HUES6 (cell line): ENCODE data around the gene GREM1.

ENCODE experiments used
- H3K27ac ChIP-seq: 2 replicates; pipeline ENCODE4 v1.7.0; 2013; ENCODE audit warnings: low read depth, mild to moderate bottlenecking, low read length, inconsistent platforms
- H3K27me3 ChIP-seq: 2 replicates; pipeline ENCODE4 v1.6.1; 2013; ENCODE audit warnings: low read length; ENCODE audit not compliant: control insufficient read depth, insufficient read depth
- H3K36me3 ChIP-seq: 2 replicates; pipeline ENCODE4 v1.6.1; 2013; ENCODE audit warnings: low read length; ENCODE audit not compliant: control insufficient read depth, insufficient read depth
- H3K4me1 ChIP-seq: 2 replicates; pipeline ENCODE4 v1.6.1; 2013; ENCODE audit warnings: low read length; ENCODE audit not compliant: control insufficient read depth, insufficient read depth
- H3K4me3 ChIP-seq: 2 replicates; pipeline ENCODE4 v1.5.1; 2013; ENCODE audit warnings: low read depth, low read length
- H3K9ac ChIP-seq: one replicate; pipeline ENCODE4 v1.6.1; 2013; ENCODE audit warnings: mild to moderate bottlenecking, low read length
- H3K9me3 ChIP-seq: 2 replicates; pipeline ENCODE4 v1.6.1; 2013; ENCODE audit warnings: low read depth, low read length; ENCODE audit not compliant: control insufficient read depth, insufficient read depth

The GREM1 gene

GRCh38 chr15:32757426-32757825 is 39.6 kb downstream of the GREM1 start:
- H3K9ac ChIP-seq, result no peak overlapping the region
- no peaks in the 10 kb centered on the region for H3K9me3 ChIP-seq
- H3K27me3 ChIP-seq, result no peaks in the 10 kb centered on the region
- no peak overlapping the region for H3K4me3 ChIP-seq
- H3K27ac ChIP-seq, result no peak overlapping the region
- no peaks in the 10 kb centered on the region for H3K4me1 ChIP-seq
- no peaks in the 10 kb centered on the region for H3K36me3 ChIP-seq

GRCh38 chr15:32763295-32763694 is 45.5 kb downstream of the GREM1 start:
- Histone ChIP-seq H3K9ac (no peak overlapping the region), H3K4me3 (no peak overlapping the region), H3K27me3 (no peaks in the 10 kb centered on the region), H3K27ac (no peak overlapping the region), H3K36me3 (no peaks in the 10 kb centered on the region), H3K4me1 (no peaks in the 10 kb centered on the region), H3K9me3 (0 out of 2 replicates have a peak, but pooled peaks cover 3% of the 10 kb centered on the region)

- Histone ChIP-seq H3K9ac (no peak overlapping the region), H3K36me3 (no peaks in the 10 kb centered on the region), H3K4me3 (no peak overlapping the region), H3K4me1 (no peaks in the 10 kb centered on the region), H3K9me3 (0 out of 2 replicates have a peak, but pooled peaks cover 3% of the 10 kb centered on the region), H3K27me3 (no peaks in the 10 kb centered on the region), H3K27ac (no peak overlapping the region)
Measured at GRCh38 chr15:32765236-32765635, 47.4 kb downstream of the GREM1 start.

GRCh38 chr15:32766101-32766500 is 48.3 kb downstream of the GREM1 start:
- Histone ChIP-seq H3K9me3 (0 out of 2 replicates have a peak, but pooled peaks cover 3% of the 10 kb centered on the region), H3K4me1 (no peaks in the 10 kb centered on the region), H3K4me3 (no peak overlapping the region), H3K9ac (no peak overlapping the region), H3K36me3 (no peaks in the 10 kb centered on the region), H3K27ac (no peak overlapping the region), H3K27me3 (no peaks in the 10 kb centered on the region)

- Histone ChIP-seq H3K27me3 (no peaks in the 10 kb centered on the region), H3K4me3 (no peak overlapping the region), H3K27ac (no peak overlapping the region), H3K9me3 (0 out of 2 replicates have a peak, but pooled peaks cover 3% of the 10 kb centered on the region), H3K4me1 (no peaks in the 10 kb centered on the region), H3K9ac (no peak overlapping the region), H3K36me3 (no peaks in the 10 kb centered on the region)
Measured at GRCh38 chr15:32767236-32767635, 49.4 kb downstream of the GREM1 start.

GRCh38 chr15:32774022-32774421 is 56.2 kb downstream of the GREM1 start:
- no peaks in the 10 kb centered on the region for H3K36me3 ChIP-seq
- H3K9me3 ChIP-seq, result peaks cover 8% of the 10 kb centered on the region
- no peak overlapping the region for H3K27ac ChIP-seq
- H3K9ac ChIP-seq, result no peak overlapping the region
- no peaks in the 10 kb centered on the region for H3K27me3 ChIP-seq
- no peak overlapping the region for H3K4me3 ChIP-seq
- H3K4me1 ChIP-seq, result no peaks in the 10 kb centered on the region

- Histone ChIP-seq H3K9ac (no peak overlapping the region), H3K36me3 (no peaks in the 10 kb centered on the region), H3K27ac (no peak overlapping the region), H3K4me3 (no peak overlapping the region), H3K9me3 (peaks cover 16% of the 10 kb centered on the region), H3K4me1 (no peaks in the 10 kb centered on the region), H3K27me3 (no peaks in the 10 kb centered on the region)
Measured at GRCh38 chr15:32775103-32775502, 57.3 kb downstream of the GREM1 start.

GRCh38 chr15:32778391-32779176 is 60.8 kb downstream of the GREM1 start:
- no peak overlapping the region for H3K9ac ChIP-seq

GRCh38 chr15:32781781-32782180 is 64.0 kb downstream of the GREM1 start:
- H3K36me3 ChIP-seq, result no peaks in the 10 kb centered on the region
- H3K4me1 ChIP-seq, result peaks cover 5% of the 10 kb centered on the region; the same call in 1 of the 2 replicates
- peak overlapping the region; percentile 24; the same call in 1 of the 2 replicates for H3K27ac ChIP-seq
- H3K4me3 ChIP-seq, result no peak overlapping the region
- H3K9ac ChIP-seq, result no peak overlapping the region
- H3K9me3 ChIP-seq, result peaks cover 16% of the 10 kb centered on the region
- no peaks in the 10 kb centered on the region for H3K27me3 ChIP-seq

More at GRCh38 chr15:32778391-32779176, 60.8 kb downstream of the GREM1 start:
- Histone ChIP-seq H3K9me3 (peaks cover 16% of the 10 kb centered on the region), H3K27ac (no peak overlapping the region), H3K27me3 (no peaks in the 10 kb centered on the region), H3K4me3 (no peak overlapping the region), H3K4me1 (peaks cover 5% of the 10 kb centered on the region; the same call in 1 of the 2 replicates), H3K36me3 (no peaks in the 10 kb centered on the region)

GRCh38 chr15:32784581-32784980 is 66.8 kb downstream of the GREM1 start:
- H3K4me1 ChIP-seq, result peaks cover 5% of the 10 kb centered on the region; the same call in 1 of the 2 replicates
- no peak overlapping the region for H3K27ac ChIP-seq
- H3K36me3 ChIP-seq, result no peaks in the 10 kb centered on the region
- H3K27me3 ChIP-seq, result no peaks in the 10 kb centered on the region
- no peak overlapping the region for H3K9ac ChIP-seq
- H3K4me3 ChIP-seq, result no peak overlapping the region
- peaks cover 2% of the 10 kb centered on the region; the same call in 1 of the 2 replicates for H3K9me3 ChIP-seq

- Histone ChIP-seq H3K4me1 (peaks cover 2% of the 10 kb centered on the region; the same call in 1 of the 2 replicates), H3K27ac (no peak overlapping the region)
Measured at GRCh38 chr15:32786906-32787305, 69.1 kb downstream of the GREM1 start.

More at GRCh38 chr15:32786906-32787305, 69.1 kb downstream of the GREM1 start:
- Histone ChIP-seq H3K9me3 (no peaks in the 10 kb centered on the region), H3K36me3 (no peaks in the 10 kb centered on the region), H3K9ac (no peak overlapping the region), H3K27me3 (no peaks in the 10 kb centered on the region), H3K4me3 (no peak overlapping the region)
